GM12878 (cell line): ENCODE data around the gene EPB41L4B. TPM values are rescaled to one million over a fixed set of nuclear protein-coding genes. Genes with fewer than 3 reads are reported as not detected.

Experiments
- ATAC-seq: fragments of 200-7000 bp; cut with Tn5 transposase; 3 replicates; pipeline ENCODE4 v1.9.1; 2020; ENCODE audit warnings: mild to moderate bottlenecking, moderate library complexity
- BruUV-seq: library from RNA; stranded (reverse); fragments of 400-500 nt; replicated peaks from 2 replicates; lab custom pipeline; 2021; lab: Mats Ljungman, UMichigan
- CTCF ChIA-PET: fragments of 300-600 bp; sonication (Branson Sonifier 250); formaldehyde crosslinking; extraction: SDS; loops from one replicate; lab custom pipeline; 2021; ENCODE audit warnings: inconsistent platforms; lab: Yijun Ruan, JAX
- POLR2A ChIA-PET: fragments of 350-600 bp; formaldehyde crosslinking; extraction: SDS; loops from one replicate; lab custom pipeline; 2021; ENCODE audit warnings: inconsistent platforms; lab: Charles Lee
- RAD21 ChIA-PET: fragments of 300-600 bp; sonication (Branson Sonifier 250); formaldehyde crosslinking; loops from one replicate; lab custom pipeline; 2023; ENCODE audit warnings: antibody characterized with exemption; ENCODE audit not compliant: unreplicated experiment; lab: Charles Lee
- SMC1A ChIA-PET: fragments of 300-600 bp; sonication (Branson Sonifier 250); formaldehyde crosslinking; loops from one replicate; lab custom pipeline; 2023; ENCODE audit not compliant: unreplicated experiment, uncharacterized antibody; lab: Charles Lee
- DNase-seq: peaks from one replicate; pipeline ENCODE4 v3.0.0-alpha.2; 2011; ENCODE audit warnings: low read depth, low spot score
- FAIRE-seq: peaks from 3 replicates; lab custom pipeline; 2011; peaks lifted over from hg19 to GRCh38; lab: Jason Lieb, UNC
- H2AFZ ChIP-seq: 2 replicates; pipeline ENCODE4 v1.6.0; 2011; ENCODE audit warnings: low read depth, low read length, control low read depth; ENCODE audit not compliant: control insufficient read depth
- H3K27ac ChIP-seq: 2 replicates; pipeline ENCODE4 v1.5.1; 2011; ENCODE audit warnings: control low read depth; ENCODE audit not compliant: control insufficient read depth, insufficient read depth
- H3K27me3 ChIP-seq, 2 experiments: replicated peaks in 1 of 2; 2 replicates each; pipeline versions ENCODE4 v1.6.0 to v1.6.1; 2011; ENCODE audit warnings: low read length in 1 of 2; ENCODE audit not compliant: control insufficient read depth in 2 of 2, insufficient read depth in 2 of 2
- H3K36me3 ChIP-seq, 2 experiments: 2 replicates each; pipeline ENCODE4 v1.5.1; 2011; ENCODE audit warnings: low read length in 1 of 2; ENCODE audit not compliant: control insufficient read depth in 2 of 2, insufficient read depth in 2 of 2
- H3K4me1 ChIP-seq: 2 replicates; pipeline ENCODE4 v1.6.1; 2011; ENCODE audit warnings: mild to moderate bottlenecking, low read length, moderate library complexity, mixed read lengths; ENCODE audit not compliant: control insufficient read depth, insufficient read depth
- H3K4me2 ChIP-seq: 2 replicates; pipeline ENCODE4 v1.6.0; 2011; ENCODE audit warnings: control low read depth; ENCODE audit not compliant: control insufficient read depth, insufficient read depth
- H3K4me3 ChIP-seq: fragments of 200-600 bp; sonication (generic); 2 replicates; pipeline ENCODE4 v1.5.1; 2016
- H3K79me2 ChIP-seq: 2 replicates; pipeline ENCODE4 v1.6.0; 2011; ENCODE audit warnings: low read length; ENCODE audit not compliant: control insufficient read depth, insufficient read depth
- H3K9ac ChIP-seq: 2 replicates; pipeline ENCODE4 v1.8.0; 2011; ENCODE audit warnings: low read length, control low read depth, mixed read lengths; ENCODE audit not compliant: control insufficient read depth, insufficient read depth
- H3K9me3 ChIP-seq: replicated peaks from 3 replicates; pipeline ENCODE4 v1.5.1; 2011; ENCODE audit warnings: mild to moderate bottlenecking, low read length; ENCODE audit not compliant: control insufficient read depth, insufficient read depth
- H4K20me1 ChIP-seq: 2 replicates; pipeline ENCODE4 v1.6.0; 2011; ENCODE audit not compliant: control insufficient read depth, insufficient read depth
- CBFB ChIP-seq: IDR thresholded peaks from 2 replicates; pipeline ENCODE4 v1.6.1; 2016; ENCODE audit warnings: antibody characterized with exemption, low read depth
- E2F8 ChIP-seq: fragments of 450-650 bp; IDR thresholded peaks from 2 replicates; pipeline ENCODE4 v1.6.1; 2018; ENCODE audit warnings: mild to moderate bottlenecking, low read depth, moderate library complexity; ENCODE audit not compliant: partially characterized antibody
- MEF2A ChIP-seq: IDR thresholded peaks from 2 replicates; pipeline ENCODE4 v1.6.1; 2011; ENCODE audit warnings: low read depth, mild to moderate bottlenecking, low read length, moderate library complexity; ENCODE audit not compliant: insufficient read depth
- PML ChIP-seq: IDR thresholded peaks from 2 replicates; pipeline ENCODE4 v1.6.1; 2012; ENCODE audit warnings: low read length, inconsistent platforms
- WGBS: methylation state at CpG from one replicate; pipeline ENCODE4 v1.1.6; 2016; ENCODE audit warnings: low lambda C conversion rate; ENCODE audit not compliant: insufficient replicate concordance, insufficient coverage; ENCODE audit errors: missing lambda C conversion rate; 5-methylcytosine and 5-hydroxymethylcytosine counted together
- in situ Hi-C: fragments of 300-500 bp; cut with MboI; formaldehyde crosslinking; loops from 9 replicates; pipeline ENCODE4 v1.14.3; 2018; ENCODE audit warnings: mixed read lengths
- intact Hi-C: fragments of 100-400 bp; cut with micrococcal nuclease; formaldehyde crosslinking; loops from one replicate; pipeline ENCODE4 v1.14.2; 2022; ENCODE audit not compliant: unreplicated experiment
- polyA plus RNA-seq, 11 experiments: library from polyadenylated mRNA; depleted of rRNA in 4 of 11; unstranded in 6 of 11; stranded (reverse) in 5 of 11; fragments of >200 nt; fragmentation: Nextera tagmentation in 4 of 11; fragmentation: Illumina TruSeq in 1 of 11; extraction: Ambion mirVana in 4 of 11; extraction: Trizol in 1 of 11; gene quantifications; 1 replicate in 1 of 11; 2 replicates in 10 of 11; pipeline versions ENCODE4 v1.2.1 to v1.2.3, GENCODE V29; 2011 to 2016; ENCODE audit warnings: inconsistent platforms in 2 of 11, missing spikeins in 2 of 11, low read depth in 1 of 11
- total RNA-seq, 4 experiments: library from RNA; depleted of rRNA in 3 of 4; stranded (reverse); fragments of >200 nt in 3 of 4; fragmentation: Illumina TruSeq in 1 of 4; extraction: Trizol in 1 of 4; gene quantifications; 2 replicates each; pipeline versions ENCODE4 v1.2.1 to v1.2.3, GENCODE V29; 2013 to 2021
- TF ChIP-seq, protein P1 (sequence below): IDR thresholded peaks from 2 replicates; pipeline ENCODE4 v1.6.1; 2011; ENCODE audit warnings: low read depth, mild to moderate bottlenecking, low read length, moderate library complexity, borderline replicate concordance; ENCODE audit errors: extremely low read depth

EPB41L4B gene
- total and polyA plus RNA-seq, 10 of the 15 experiments (the other 5 are each of a cell fraction or from before 2014, with no cell fraction given): 0.04 to 0.75 (median 0.13) TPM; not detected in 1

GRCh38 chr9:109231593-109231992 is 89.3 kb downstream of the EPB41L4B start:
- Histone ChIP-seq H3K4me1 (no peaks in the 10 kb centered on the region), H3K9me3 (no peaks in the 10 kb centered on the region), H3K4me2 (no peak overlapping the region), H3K27me3 (peaks cover 0 to 1% of the 10 kb centered on the region in 2 experiments; a peak in 2 of 4 replicates), H4K20me1 (no peaks in the 10 kb centered on the region), H3K79me2 (no peaks in the 10 kb centered on the region), H3K4me3 (no peak overlapping the region), H3K9ac (no peak overlapping the region), H3K27ac (no peak overlapping the region), H3K36me3 (no peaks in the 10 kb centered on the region), H2AFZ (no peak overlapping the region)
- TF ChIP-seq MEF2A (no peak), CBFB (no peak), PML (no peak), E2F8 (no peak)
- TF ChIP-seq, protein P1, sequence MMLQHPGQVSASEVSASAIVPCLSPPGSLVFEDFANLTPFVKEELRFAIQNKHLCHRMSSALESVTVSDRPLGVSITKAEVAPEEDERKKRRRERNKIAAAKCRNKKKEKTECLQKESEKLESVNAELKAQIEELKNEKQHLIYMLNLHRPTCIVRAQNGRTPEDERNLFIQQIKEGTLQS: no peak
- POLR2A ChIA-PET: no interaction called here
- FAIRE-seq: no peak
- BruUV-seq: no TSS peak
- in situ Hi-C loops: no loop called here
- CTCF ChIA-PET: no interaction called here
- SMC1A ChIA-PET: interaction anchor here (0.5 kb wide), 1 partner anchor 93 kb away, joined by 3 read pairs; no protein-coding TSS in a partner anchor
- WGBS: 26% methylated on average over 1 of the region's 1 CpG
- intact Hi-C loops: no loop called here
- RAD21 ChIA-PET: no interaction called here
- no peak for DNase-seq
- no peak for ATAC-seq
